ENCODE data around the gene VPS13D.

DNA sequence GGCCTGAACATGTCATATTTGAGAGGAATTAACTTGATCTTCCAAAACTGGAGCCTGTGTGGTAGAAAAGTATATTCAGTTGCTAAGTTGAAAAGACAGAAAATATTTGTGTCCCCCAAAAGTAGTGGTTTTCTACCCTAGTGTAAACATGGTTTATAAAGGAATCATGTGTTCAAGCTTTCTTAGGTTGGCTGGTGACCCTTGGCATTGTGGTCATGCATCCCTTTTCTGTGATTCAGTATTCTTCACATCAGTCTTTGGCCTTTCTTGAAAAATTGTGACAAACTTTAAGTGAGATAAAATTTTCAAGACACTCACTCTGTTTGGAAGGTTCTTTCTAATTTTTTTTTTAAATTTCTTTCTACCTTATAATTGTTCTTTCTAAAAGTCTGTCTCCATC, 195.0 kb downstream of the VPS13D start:
- TF ChIP-seq NFRKB (IDR thresholded peaks at IDR 0.05) (no peak), SUZ12 (IDR thresholded peaks at IDR 0.05) (no peak), FOXM1 (IDR thresholded peaks at IDR 0.05; ENCODE audit: borderline replicate concordance) (no peak)
